HG03108 (cell line): ENCODE data around the gene CCDC85C.

Experiments
- ATAC-seq: cut with Tn5 transposase; IDR thresholded peaks from one replicate; pipeline ENCODE4 v1.9.1; 2021; ENCODE audit warnings: moderate library complexity; ENCODE audit not compliant: unreplicated experiment

CCDC85C gene

GRCh38 chr14:99514552-99515300, 89.3 kb downstream of the CCDC85C start:
- ATAC-seq, result no peak

DNA sequence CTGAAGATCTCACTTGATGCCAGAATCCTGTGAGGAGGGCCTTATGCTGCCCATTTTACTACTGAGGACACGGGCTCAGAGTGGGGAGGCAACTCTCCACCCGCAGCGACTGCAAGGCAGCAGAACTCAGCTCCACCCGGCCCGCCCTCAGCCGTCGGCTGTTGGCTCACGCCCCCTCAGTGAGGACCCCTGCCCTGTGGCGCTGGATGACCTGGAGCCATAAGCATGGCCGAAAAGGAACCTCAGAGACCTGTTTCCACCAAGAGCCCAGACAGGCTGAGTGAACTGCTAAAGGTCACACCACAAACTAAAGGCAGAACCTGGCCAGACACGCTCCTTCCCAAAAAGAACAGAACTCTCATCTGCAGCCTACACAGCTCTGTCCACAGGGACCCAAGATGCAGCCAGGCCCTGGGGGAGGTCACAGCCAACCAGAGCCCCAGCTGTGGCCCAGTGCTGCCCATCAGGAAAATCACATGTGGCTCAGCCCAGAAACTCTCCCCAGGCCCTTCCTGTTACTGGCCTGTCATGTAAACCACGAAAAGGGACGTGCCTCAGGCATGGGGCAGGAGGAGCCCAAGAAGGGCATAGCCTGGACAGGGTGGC, 90.0 kb downstream of the CCDC85C start:
- no peak for ATAC-seq

DNA sequence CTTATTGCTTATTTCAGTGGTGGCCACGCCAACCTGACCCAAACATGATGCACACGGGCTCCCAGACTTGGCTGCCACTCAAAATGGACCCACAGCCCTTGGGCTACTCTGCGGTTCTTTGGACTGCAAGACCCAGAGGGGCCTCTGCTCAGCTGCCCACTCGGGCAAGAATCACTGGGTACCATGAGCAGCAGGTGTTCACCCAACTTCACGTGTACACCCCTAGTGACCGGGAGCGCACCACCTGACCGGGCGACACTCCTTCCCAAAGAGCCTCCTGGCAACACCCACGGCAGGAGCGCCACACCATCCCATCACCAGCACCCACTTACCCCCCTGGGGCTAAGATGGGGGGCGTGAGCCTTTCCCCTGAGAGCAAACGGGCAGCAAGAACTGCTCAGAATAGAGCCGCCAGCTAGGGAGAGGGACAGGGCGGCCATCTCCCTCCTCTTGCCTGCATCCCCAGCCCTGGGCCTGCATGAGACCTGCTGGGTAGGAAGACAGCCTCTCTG, 90.8 kb downstream of the CCDC85C start:
- ATAC-seq, result no peak

DNA sequence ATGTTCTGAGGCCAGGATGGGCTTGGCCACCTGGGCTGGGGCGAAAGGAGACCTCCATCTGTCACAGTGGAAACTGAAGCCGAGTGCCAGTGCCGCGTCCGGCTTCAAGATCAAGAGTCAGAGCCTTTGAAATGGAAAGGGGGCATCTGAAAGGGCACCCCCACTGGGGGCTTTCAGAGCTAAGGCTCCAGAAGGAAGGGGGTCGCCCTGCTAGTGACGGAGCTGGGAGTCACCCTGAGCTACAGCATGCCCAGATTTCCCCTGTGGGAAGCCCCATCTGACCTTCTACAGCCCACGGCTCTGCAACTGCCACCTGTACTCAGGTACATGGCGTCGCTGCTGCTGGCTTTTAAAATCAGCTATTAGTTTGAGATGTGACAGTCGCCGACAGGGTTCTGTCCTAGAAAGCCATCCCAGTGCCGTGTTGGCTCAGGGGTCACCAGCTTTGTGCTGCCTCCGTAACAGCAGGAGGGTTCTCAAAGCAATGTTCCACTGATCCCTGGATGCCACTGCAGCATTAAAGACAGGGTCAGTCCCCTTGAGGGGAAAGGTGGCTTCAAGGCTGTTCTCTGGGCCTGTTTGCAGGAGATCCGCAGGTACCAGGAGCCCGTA, 91.3 kb downstream of the CCDC85C start:
- ATAC-seq, result no peak

DNA sequence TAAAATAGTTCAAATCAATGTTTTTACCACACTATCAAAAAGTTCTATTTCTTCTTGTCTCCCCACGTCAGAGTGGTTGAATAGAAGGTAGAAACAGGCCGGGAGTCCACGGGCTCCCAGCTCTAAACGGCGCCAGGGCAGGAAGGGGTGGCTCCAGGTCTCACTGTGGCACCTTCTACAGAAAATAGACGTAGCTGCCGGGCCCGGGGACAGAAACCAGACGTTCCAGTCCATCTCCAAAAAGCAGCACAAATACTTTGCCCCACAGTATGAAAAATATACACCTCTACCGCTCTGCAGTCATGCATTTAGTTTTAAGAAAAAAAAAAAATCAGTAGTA, 91.9 kb downstream of the CCDC85C start:
- ATAC-seq, result no peak

GRCh38 chr14:99511421-99512109, 92.4 kb downstream of the CCDC85C start:
- no peak for ATAC-seq

GRCh38 chr14:99510556-99511139, 93.4 kb downstream of the CCDC85C start:
- ATAC-seq, result no peak

DNA sequence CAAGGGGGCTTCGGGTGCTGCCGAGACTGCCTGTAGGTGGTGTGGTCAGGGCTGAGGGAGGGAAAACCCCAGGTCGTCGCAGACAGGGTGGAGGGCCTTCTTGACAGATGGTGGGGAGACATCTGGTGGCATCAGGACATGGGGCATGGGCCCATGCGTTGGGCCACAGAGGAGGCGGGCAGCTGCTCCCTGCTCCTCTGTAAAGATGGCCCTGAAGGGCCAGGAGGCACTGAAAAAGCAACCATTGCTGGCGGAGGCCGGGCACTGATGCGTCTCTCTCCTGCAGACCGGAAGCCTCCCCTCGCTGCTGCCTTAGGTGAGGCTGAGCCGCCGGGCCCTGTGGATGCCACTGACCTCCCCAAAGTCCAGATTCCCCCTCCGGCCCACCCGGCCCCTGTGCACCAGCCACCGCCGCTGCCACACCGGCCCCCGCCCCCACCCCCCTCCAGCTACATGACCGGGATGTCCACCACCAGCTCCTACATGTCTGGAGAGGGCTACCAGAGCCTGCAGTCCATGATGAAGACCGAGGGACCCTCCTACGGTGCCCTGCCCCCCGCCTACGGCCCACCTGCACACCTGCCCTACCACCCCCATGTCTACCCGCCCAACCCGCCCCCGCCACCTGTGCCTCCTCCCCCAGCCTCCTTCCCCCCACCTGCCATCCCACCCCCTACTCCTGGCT, 94.0 kb downstream of the CCDC85C start:
- no peak for ATAC-seq

DNA sequence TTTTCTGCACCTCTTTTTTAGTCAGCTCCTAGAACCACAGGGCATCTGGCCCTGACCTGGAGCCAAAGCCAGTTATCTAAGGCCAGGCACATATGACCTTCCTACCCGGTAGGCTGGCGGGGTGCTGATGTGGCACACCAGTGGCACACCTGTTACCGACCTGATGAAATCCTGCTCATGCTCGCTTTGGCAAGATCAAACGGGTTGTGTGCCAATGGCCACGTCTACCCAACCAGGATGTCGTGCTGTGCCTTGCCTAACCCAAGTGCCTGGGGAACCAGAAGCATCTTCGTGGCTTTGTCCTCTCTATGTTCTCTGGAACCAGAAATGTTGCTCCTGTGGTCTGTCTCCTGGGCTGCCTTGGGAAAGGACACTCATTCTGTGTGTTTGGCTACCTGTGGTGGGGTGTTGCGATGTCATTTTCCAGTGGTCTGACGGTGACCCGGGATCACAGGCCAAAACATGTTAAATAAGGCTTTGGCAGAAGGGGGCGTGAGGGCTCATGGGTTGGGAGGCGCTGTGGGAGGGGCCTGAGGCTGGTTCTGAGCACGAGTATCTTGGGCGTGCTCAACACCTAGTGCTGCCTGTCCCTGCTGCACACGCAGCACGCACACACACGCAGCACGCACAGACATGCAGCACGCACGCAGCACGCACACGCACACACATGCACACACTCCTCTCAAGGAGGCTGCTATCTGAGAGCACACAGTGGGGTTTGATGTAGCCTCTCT, 94.9 kb downstream of the CCDC85C start:
- ATAC-seq, result no peak

GRCh38 chr14:99507860-99508640, 96.0 kb downstream of the CCDC85C start:
- no peak for ATAC-seq

- no peak for ATAC-seq
Observed at GRCh38 chr14:99506276-99506675, 97.7 kb downstream of the CCDC85C start.

GRCh38 chr14:99505089-99505488, 98.9 kb downstream of the CCDC85C start:
- no peak for ATAC-seq

- ATAC-seq, result no peak
Observed at GRCh38 chr14:99503848-99504453, 100.1 kb downstream of the CCDC85C start.

GRCh38 chr14:99502989-99503421, 101.0 kb downstream of the CCDC85C start:
- ATAC-seq, result no peak

- ATAC-seq, result no peak
Observed at GRCh38 chr14:99497894-99498293, 106.1 kb downstream of the CCDC85C start.

GRCh38 chr14:99497341-99497740, 106.7 kb downstream of the CCDC85C start:
- no peak for ATAC-seq

DNA sequence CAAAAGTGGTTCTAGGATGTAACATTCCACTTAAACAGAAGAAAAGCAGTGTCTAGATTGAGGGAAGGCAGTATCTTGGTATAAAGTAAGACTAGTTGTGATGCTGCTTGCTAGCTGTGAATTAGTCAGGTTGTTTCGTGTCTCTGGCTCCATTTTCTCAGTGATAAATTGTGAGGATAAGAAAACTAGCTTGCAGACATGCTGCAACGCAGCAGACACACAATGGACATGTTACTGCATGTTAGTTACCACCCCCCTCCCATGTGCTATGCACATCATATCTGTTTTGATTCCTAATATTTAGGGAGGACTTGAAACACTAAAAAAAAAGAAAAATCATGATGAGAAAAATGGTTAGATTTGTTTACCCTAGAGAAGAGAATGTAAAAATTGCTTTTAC, 119.9 kb downstream of the CCDC85C start:
- ATAC-seq, result no peak

GRCh38 chr14:99481745-99482099, 122.3 kb downstream of the CCDC85C start:
- ATAC-seq, result no peak
